Spleen (tissue), 7 donors: ENCODE results near the gene P2RY14.

Experiments used
- POLR2A ChIP-seq, 3 donors: fragments of 450-650 bp; IDR thresholded peaks; one replicate each; pipeline ENCODE4 v1.5.1; 2017; ENCODE audit warnings: antibody characterized with exemption in 3 of 3, mild to moderate bottlenecking in 1 of 3
- POLR2AphosphoS5 ChIP-seq, 3 donors: sonication (generic); formaldehyde crosslinking; IDR thresholded peaks; one replicate each; pipeline ENCODE4 v1.5.1; 2017; ENCODE audit warnings: antibody characterized with exemption in 3 of 3
- TF ChIP-seq, protein P1 (sequence below), 11 experiments: fragments of 200-600 bp in 7 of 11; fragments of 450-650 bp in 4 of 11; sonication (generic) in 4 of 11; IDR thresholded peaks in 8 of 11; conservative IDR thresholded peaks in 3 of 11; 1 replicate in 7 of 11; 2 replicates in 4 of 11; pipeline versions ENCODE4 v1.4.0 to v1.8.0; 2016 to 2021; ENCODE audit warnings: antibody characterized with exemption in 11 of 11, inconsistent platforms in 4 of 11, mild to moderate bottlenecking in 1 of 11
- donor health status: DM: no; HTN: no; CAD: no; lungs with moderate emphysema.
- donor health status: DM: no; HTN: no; CAD: no.
- donor health status: DM: no; HTN: no; CAD: no.

DNA sequence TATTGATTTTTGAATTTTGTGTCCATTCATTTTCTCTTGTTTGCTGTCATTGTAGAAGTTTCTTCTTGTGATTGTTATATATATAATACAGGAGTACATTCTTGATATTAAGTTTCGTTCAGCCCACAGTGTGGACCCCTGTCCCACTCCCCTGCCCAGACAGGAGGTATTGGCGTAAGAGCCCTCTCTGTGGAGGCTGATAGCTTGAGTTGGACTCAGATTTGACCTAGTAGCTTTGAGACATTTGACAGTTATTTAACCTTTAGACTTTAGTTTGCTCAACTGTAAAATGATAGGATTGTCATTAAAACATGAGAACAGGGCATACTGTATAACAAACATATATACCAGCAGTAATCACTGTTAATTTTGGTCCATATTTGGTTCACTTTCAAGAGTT lies 102.4 kb downstream of the P2RY14 start:
- TF ChIP-seq, protein P1, sequence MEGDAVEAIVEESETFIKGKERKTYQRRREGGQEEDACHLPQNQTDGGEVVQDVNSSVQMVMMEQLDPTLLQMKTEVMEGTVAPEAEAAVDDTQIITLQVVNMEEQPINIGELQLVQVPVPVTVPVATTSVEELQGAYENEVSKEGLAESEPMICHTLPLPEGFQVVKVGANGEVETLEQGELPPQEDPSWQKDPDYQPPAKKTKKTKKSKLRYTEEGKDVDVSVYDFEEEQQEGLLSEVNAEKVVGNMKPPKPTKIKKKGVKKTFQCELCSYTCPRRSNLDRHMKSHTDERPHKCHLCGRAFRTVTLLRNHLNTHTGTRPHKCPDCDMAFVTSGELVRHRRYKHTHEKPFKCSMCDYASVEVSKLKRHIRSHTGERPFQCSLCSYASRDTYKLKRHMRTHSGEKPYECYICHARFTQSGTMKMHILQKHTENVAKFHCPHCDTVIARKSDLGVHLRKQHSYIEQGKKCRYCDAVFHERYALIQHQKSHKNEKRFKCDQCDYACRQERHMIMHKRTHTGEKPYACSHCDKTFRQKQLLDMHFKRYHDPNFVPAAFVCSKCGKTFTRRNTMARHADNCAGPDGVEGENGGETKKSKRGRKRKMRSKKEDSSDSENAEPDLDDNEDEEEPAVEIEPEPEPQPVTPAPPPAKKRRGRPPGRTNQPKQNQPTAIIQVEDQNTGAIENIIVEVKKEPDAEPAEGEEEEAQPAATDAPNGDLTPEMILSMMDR (IDR thresholded peaks at IDR 0.05 in 8 of 11, conservative IDR thresholded peaks at IDR 0.05 in 3 of 11), result no peak
- TF ChIP-seq POLR2AphosphoS5 (IDR thresholded peaks at IDR 0.05), result no peak
- TF ChIP-seq POLR2A (IDR thresholded peaks at IDR 0.05), result no peak
